PC-9 (cell line): Measurements from ENCODE around the gene GUCD1.

Experiments
- EZH2 ChIP-seq: fragments of 200-600 bp; sonication (generic); IDR thresholded peaks from 2 replicates; pipeline ENCODE4 v1.8.0; 2017; ENCODE audit warnings: antibody characterized with exemption, low read depth
- TF ChIP-seq, protein P1 (sequence below): fragments of 200-600 bp; sonication (generic); conservative IDR thresholded peaks from 2 replicates; pipeline ENCODE4 v1.6.1; 2017; ENCODE audit warnings: mixed run types, antibody characterized with exemption, mild to moderate bottlenecking, moderate library complexity

- TF ChIP-seq, protein P1, sequence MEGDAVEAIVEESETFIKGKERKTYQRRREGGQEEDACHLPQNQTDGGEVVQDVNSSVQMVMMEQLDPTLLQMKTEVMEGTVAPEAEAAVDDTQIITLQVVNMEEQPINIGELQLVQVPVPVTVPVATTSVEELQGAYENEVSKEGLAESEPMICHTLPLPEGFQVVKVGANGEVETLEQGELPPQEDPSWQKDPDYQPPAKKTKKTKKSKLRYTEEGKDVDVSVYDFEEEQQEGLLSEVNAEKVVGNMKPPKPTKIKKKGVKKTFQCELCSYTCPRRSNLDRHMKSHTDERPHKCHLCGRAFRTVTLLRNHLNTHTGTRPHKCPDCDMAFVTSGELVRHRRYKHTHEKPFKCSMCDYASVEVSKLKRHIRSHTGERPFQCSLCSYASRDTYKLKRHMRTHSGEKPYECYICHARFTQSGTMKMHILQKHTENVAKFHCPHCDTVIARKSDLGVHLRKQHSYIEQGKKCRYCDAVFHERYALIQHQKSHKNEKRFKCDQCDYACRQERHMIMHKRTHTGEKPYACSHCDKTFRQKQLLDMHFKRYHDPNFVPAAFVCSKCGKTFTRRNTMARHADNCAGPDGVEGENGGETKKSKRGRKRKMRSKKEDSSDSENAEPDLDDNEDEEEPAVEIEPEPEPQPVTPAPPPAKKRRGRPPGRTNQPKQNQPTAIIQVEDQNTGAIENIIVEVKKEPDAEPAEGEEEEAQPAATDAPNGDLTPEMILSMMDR: no peak
- no peak for TF ChIP-seq EZH2
Measured at GRCh38 chr22:24576778-24577177, 21.8 kb upstream of the GUCD1 start.
